Tongue (tissue), 2 donors: ENCODE measurements around the gene PEX10. TPM values are rescaled to one million over a fixed set of nuclear protein-coding genes. Genes with fewer than 3 reads are reported as not detected.
A peak's percentile ranks its signal among the peaks of the same experiment; 100 is the strongest.

ENCODE experiments used
- DNase-seq: peaks from one replicate; pipeline ENCODE4 v3.0.0-alpha.2; 2015
- total RNA-seq: library from RNA; depleted of rRNA; stranded (reverse); fragments of >200 nt; gene quantifications from one replicate; pipeline ENCODE4 v1.2.3, GENCODE V29; 2014

PEX10 gene
- total RNA-seq, 1 donor from 2014 or later, result 19.8 TPM

DNA sequence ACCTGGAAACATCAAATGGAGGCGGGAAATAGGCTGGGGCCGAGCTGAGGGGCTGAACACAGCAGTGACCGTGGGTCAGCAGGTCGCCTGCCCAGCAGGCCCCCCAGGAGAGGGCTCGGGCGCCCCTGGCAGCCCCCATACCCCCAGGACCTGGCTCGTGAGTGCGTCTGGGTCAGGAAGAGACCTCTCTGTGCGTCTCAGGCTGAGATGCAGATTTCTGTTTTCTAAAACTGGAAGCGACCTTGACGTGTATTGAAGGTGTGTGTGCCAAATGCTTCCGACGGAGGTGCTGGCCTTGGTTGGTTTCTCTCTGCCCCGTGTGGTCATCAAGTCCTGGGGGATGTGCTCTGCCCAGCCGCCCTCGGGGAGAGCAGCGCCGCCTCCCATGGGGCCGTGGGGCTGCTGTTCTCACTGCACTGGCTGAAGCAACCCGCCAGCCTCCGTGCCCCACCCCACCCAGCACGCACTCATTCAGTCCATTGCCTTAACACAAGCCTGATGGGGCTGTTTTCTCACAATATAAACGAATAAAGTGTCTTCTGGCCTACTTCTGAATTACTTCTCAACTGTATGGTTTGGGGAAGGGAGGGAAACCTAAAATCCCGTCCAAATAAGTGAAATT is 7.4 kb downstream of the PEX10 start:
- DNase-seq, result no peak

DNA sequence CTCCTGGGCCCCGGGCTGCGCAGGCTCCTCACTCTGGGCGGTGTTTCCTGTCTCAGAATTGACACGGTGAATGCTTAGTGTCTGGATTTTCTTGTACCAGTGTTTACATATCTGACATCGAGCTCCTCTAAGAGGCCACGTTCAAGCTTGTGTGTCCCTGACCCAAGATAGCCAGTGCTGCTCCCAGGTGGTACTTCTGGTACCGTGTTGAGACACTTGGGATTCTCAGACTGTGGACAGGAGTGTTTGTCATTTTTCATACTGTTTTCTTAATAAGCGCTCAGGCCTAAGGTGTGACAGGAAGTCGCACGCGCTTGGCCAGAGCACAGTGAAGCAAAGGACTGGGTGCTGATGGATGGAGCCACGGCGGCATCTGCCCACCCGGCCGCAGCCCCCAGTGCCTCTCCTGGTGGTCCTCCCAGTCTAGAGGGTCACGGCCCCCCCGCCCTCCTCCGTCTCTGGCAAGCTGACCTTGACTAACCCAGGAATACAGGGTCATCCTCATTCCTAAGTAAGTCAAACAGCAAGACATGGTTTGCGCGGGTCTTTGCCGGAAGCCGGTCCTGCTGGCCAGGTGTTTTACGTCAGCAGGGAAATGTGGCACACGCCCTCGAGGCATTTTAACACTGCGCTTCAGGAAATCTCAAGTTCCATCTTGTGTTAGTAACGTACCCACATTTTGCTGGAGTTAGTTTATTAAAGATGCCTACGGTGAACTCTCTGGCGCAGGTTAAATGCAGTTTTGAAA is 8.0 kb downstream of the PEX10 start:
- no peak for DNase-seq

- no peak for DNase-seq
Measured at GRCh38 chr1:2403273-2403672, 9.1 kb downstream of the PEX10 start.

- no peak for DNase-seq
Measured at GRCh38 chr1:2402420-2402819, 9.9 kb downstream of the PEX10 start.

DNA sequence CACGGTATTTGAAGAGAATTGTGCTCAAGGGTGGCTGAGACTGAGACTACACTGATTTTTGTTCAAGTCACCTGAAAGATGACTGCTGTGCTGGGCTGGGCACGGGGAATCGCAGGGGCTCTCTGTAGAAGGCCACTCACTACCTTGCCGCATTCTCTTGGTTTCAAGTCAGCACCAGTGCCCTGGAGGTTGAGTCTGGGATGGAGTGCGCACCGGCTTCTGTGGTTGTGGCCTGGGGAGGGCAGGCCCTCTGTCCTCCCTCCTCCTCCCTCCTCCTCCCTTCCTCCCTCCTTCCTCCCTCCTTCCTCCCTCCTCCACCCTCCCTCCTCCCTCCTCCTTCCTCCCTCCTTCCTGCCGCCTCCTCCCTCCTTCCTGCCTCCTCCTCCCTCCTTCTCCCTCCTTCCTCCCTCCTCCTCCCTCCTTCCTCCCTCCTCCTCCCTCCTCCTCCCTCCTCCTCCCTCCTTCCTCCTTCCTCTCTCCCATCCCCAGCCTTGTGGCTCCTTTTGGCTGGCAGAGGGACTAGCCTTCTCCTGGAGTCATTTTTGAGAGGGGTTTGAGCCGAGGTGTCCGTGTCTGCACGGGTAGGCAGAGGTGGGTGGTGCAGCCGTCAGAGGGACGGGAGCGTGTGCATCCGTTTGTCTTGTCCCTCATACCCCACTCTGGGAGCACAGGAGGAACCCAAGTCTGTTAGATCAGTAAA is 11.3 kb downstream of the PEX10 start:
- DNase-seq, result no peak

GRCh38 chr1:2400576-2400909 is 11.8 kb downstream of the PEX10 start:
- DNase-seq, result no peak

GRCh38 chr1:2399890-2400575 is 12.3 kb downstream of the PEX10 start:
- no peak for DNase-seq

DNA sequence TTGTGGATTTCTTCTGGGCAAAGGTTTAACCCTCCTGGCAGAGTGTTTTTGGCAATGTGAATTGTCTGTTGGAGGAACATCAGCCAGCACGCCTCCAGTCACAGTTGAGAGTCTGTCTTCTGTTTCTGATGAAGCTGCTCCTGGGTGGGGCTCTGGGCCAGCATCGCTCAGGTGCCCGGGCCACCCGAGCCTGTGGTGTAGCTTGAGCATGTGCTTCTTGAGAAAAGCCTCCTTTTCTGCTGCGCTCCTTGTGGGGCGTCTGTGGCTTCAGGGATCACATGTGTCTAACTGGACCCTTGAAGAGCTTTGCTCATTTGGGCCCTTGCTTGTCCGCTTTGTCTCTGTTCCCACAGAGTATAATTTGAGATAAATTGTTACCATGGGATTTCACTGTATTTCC is 13.5 kb downstream of the PEX10 start:
- DNase-seq, result no peak

GRCh38 chr1:2397007-2397679 is 15.2 kb downstream of the PEX10 start:
- DNase-seq, result no peak

GRCh38 chr1:2396476-2396875 is 15.9 kb downstream of the PEX10 start:
- no peak for DNase-seq

GRCh38 chr1:2396059-2396458 is 16.3 kb downstream of the PEX10 start:
- no peak for DNase-seq

DNA sequence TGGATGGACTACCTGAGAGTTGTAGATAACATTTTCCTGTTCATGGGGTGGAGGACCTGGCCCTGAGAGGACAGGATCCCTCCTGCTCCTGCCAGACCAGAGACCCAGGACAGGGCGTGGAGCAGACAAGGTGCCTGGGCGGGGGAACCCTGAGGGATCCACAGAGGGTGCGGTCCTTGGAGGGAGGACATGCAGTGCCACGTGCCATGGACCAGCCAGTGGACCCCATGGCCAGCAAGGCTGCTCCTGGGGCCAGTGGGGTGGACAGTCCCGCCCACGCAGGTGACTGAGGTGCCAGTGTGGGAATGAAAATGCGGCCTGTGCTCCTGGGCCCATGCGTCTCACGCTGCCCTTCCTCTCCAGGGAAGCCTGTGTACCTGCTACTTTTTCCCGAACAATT is 17.1 kb downstream of the PEX10 start:
- no peak for DNase-seq

- DNase-seq, result no peak
Measured at GRCh38 chr1:2394761-2395160, 17.6 kb downstream of the PEX10 start.

GRCh38 chr1:2394220-2394619 is 18.1 kb downstream of the PEX10 start:
- DNase-seq, result no peak

GRCh38 chr1:2393471-2393877 is 18.9 kb downstream of the PEX10 start:
- DNase-seq, result no peak

GRCh38 chr1:2392686-2393085 is 19.7 kb downstream of the PEX10 start:
- no peak for DNase-seq

DNA sequence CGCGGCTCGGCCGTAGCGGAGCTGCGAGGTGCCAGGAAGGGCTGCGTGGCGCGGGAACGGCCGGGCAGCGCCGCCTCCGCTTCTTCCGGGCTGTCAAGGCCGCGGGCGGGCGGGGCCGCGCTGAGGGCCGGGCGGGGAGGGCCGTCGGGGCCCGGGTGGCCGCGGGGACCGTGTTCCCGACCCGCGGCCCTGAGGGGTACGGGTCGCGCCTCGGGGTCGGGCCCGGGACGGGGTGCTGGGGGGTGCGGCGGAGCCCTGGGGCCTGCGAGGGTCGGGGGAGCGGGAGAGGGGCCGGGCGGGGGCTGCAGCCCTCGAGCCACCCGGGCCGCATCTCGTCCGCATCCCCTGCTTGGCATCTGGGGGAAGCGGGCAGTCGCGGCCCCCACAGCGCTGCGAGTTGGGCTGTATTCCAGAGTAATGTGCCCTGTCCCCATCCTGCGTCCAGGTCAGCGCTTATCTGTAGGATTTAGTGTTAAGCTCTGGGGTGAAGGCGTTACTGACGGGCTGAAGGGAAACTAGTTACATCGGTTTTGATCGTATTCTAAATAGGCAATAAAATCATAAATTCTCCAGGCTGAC is 20.3 kb downstream of the PEX10 start:
- no peak for DNase-seq

DNA sequence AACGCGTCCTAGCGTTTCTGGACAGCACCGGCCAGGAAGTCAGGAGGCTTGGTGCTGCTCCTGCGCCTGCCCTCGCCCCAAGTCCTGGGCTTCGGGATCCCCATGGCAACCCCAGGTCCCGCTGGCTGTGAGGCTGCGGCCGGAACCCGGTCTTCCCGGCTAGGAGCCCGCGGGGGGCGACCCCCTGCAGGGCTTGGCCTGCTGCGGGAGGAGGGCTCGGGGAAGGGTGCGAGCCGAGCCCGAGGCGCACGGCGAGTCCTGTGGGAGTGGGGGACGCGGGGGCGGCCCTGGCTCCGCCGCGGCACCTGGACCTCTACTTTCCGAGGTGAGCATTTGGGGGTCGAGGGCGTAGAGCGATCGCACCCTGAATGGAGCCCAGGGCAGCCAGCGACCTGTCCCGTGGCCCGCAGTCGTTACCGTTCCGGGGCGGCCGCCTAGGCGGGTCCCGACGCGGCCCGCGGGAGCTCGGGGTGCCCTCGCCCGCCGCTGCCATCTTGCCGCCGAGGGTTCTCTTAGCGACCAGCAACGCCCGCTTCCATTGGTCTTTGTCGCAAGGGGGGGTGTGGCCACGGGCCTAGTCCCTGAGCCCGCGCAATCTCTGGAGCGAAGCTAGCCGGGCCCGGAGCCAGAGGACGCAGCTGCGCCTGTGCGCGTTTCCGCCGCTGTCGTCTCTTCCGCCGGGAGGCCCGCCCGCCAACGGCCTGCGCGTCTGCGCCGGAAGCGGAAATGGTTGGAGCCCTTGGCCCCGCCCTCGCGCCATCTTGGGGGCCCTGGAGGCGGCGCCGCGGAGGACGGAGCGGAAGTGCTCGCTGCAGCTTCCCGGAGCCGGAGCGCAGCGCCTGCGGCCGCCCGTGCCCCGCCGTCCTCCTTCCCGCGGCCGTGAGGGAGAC is 21.1 kb downstream of the PEX10 start, which contains the start of the genes MORN1 and RER1:
TSS of gene MORN1 (minus strand) at position 514 of the 890 bp plus-strand sequence. CDS start at position 493, 21 bp downstream.
TSS of gene RER1 (plus strand) at position 801 of the 890 bp plus-strand sequence. CDS start 3,950 bp downstream, outside the sequence.
- DNase-seq, result peak; percentile 100

GRCh38 chr1:2389644-2390043 is 22.7 kb downstream of the PEX10 start:
- no peak for DNase-seq
